Measurements from ENCODE around the gene ZBTB40. TPM values are rescaled to one million over a fixed set of nuclear protein-coding genes. Genes with fewer than 3 reads are reported as not detected.
A peak's percentile ranks its signal among the peaks of the same experiment; 100 is the strongest.

ZBTB40 gene
- polyA plus RNA-seq, 3 donors, result 1.1 to 17.8 (median 1.3) TPM

- H3K79me2 ChIP-seq (ENCODE audit: insufficient read depth, low read length), result no peaks in the 10 kb centered on the region
Measured at GRCh38 chr1:22555371-22555656, 103.7 kb downstream of the ZBTB40 start.

GRCh38 chr1:22556391-22557104 is 104.9 kb downstream of the ZBTB40 start:
- WGBS (ENCODE audit: insufficient coverage), result 18% methylated on average over 13 of the region's 13 CpGs
- Histone ChIP-seq H3K4me3 (replicated peaks in 1 of 3; ENCODE audit: low read depth in 2 of 3, low read length in 3 of 3) (no peak overlapping the region), H3K9ac (ENCODE audit: insufficient read depth, low read length, poor library complexity, severe bottlenecking) (no peak overlapping the region), H3K9me3 (replicated peaks in 1 of 2; ENCODE audit: control insufficient read depth in 1 of 2, insufficient read depth in 1 of 2, low read length in 2 of 2) (no peaks in the 10 kb centered on the region), H3K4me2 (replicated peaks; ENCODE audit: extremely low read depth, low read length, poor library complexity, severe bottlenecking) (no peak overlapping the region), H3K27me3 (ENCODE audit: control insufficient read depth in 2 of 2, insufficient read depth in 2 of 2, low read length in 2 of 2) (peaks cover 0 to 23% of the 10 kb centered on the region in 2 donors), H4K20me1 (ENCODE audit: insufficient read depth, low read length) (no peaks in the 10 kb centered on the region), H2AFZ (ENCODE audit: insufficient read depth, low read depth, low read length, poor library complexity, severe bottlenecking) (no peak overlapping the region), H3K79me2 (ENCODE audit: insufficient read depth, low read length) (no peaks in the 10 kb centered on the region), H3K36me3 (replicated peaks in 1 of 2; ENCODE audit: control insufficient read depth in 1 of 2, insufficient read depth in 2 of 2, low read length in 2 of 2) (no peaks in the 10 kb centered on the region), H3K27ac (ENCODE audit: low read depth in 1 of 2, low read length in 2 of 2) (no peak overlapping the region), H3K4me1 (ENCODE audit: control insufficient read depth in 1 of 2, insufficient read depth in 2 of 2, low read length in 2 of 2) (no peaks in the 10 kb centered on the region)
- TF ChIP-seq, protein P1, sequence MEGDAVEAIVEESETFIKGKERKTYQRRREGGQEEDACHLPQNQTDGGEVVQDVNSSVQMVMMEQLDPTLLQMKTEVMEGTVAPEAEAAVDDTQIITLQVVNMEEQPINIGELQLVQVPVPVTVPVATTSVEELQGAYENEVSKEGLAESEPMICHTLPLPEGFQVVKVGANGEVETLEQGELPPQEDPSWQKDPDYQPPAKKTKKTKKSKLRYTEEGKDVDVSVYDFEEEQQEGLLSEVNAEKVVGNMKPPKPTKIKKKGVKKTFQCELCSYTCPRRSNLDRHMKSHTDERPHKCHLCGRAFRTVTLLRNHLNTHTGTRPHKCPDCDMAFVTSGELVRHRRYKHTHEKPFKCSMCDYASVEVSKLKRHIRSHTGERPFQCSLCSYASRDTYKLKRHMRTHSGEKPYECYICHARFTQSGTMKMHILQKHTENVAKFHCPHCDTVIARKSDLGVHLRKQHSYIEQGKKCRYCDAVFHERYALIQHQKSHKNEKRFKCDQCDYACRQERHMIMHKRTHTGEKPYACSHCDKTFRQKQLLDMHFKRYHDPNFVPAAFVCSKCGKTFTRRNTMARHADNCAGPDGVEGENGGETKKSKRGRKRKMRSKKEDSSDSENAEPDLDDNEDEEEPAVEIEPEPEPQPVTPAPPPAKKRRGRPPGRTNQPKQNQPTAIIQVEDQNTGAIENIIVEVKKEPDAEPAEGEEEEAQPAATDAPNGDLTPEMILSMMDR (IDR thresholded peaks at IDR 0.05), result no peak
- no peak overlapping the region for H3K27ac Mint-ChIP-seq
- H3K9me3 Mint-ChIP-seq, result peaks cover 0 to 2% (median 0%) of the 10 kb centered on the region in 7 donors
- H3K4me1 Mint-ChIP-seq, result no peaks in the 10 kb centered on the region
- intact Hi-C loops (cut with micrococcal nuclease), result no loop called here
- DNase-seq, result no peak
- H3K27me3 Mint-ChIP-seq (ENCODE audit: low read depth in 3 of 3), result peaks cover 36 to 71% (median 52%) of the 10 kb centered on the region in 3 donors
- H3K36me3 Mint-ChIP-seq, result no peaks in the 10 kb centered on the region
- peak overlapping the region in 1 of 2 donors; percentile 50 for H3K4me3 Mint-ChIP-seq

More at GRCh38 chr1:22555371-22555656, 103.7 kb downstream of the ZBTB40 start:
- H3K36me3 Mint-ChIP-seq, result no peaks in the 10 kb centered on the region
- Histone ChIP-seq H4K20me1 (ENCODE audit: insufficient read depth, low read length) (no peaks in the 10 kb centered on the region), H3K4me1 (ENCODE audit: control insufficient read depth in 1 of 2, insufficient read depth in 2 of 2, low read length in 2 of 2) (no peaks in the 10 kb centered on the region), H3K4me3 (replicated peaks in 1 of 3; ENCODE audit: low read depth in 2 of 3, low read length in 3 of 3) (no peak overlapping the region), H3K9me3 (replicated peaks in 1 of 2; ENCODE audit: control insufficient read depth in 1 of 2, insufficient read depth in 1 of 2, low read length in 2 of 2) (no peaks in the 10 kb centered on the region), H3K9ac (ENCODE audit: insufficient read depth, low read length, poor library complexity, severe bottlenecking) (no peak overlapping the region), H3K27ac (ENCODE audit: low read depth in 1 of 2, low read length in 2 of 2) (no peak overlapping the region), H3K27me3 (ENCODE audit: control insufficient read depth in 2 of 2, insufficient read depth in 2 of 2, low read length in 2 of 2) (peaks cover 0 to 16% of the 10 kb centered on the region in 2 donors), H3K36me3 (replicated peaks in 1 of 2; ENCODE audit: control insufficient read depth in 1 of 2, insufficient read depth in 2 of 2, low read length in 2 of 2) (no peaks in the 10 kb centered on the region), H3K4me2 (replicated peaks; ENCODE audit: extremely low read depth, low read length, poor library complexity, severe bottlenecking) (no peak overlapping the region), H2AFZ (ENCODE audit: insufficient read depth, low read depth, low read length, poor library complexity, severe bottlenecking) (no peak overlapping the region)
- H3K4me3 Mint-ChIP-seq, result peak overlapping the region in 1 of 2 donors; percentile 31
- H3K4me1 Mint-ChIP-seq, result no peaks in the 10 kb centered on the region
- WGBS (ENCODE audit: insufficient coverage), result 40% methylated on average over 2 of the region's 3 CpGs
- H3K27me3 Mint-ChIP-seq (ENCODE audit: low read depth in 3 of 3), result peaks cover 28 to 59% (median 47%) of the 10 kb centered on the region in 3 donors
- TF ChIP-seq, protein P1 (IDR thresholded peaks at IDR 0.05), result no peak
- intact Hi-C loops (cut with micrococcal nuclease), result no loop called here
- no peak for DNase-seq
- H3K9me3 Mint-ChIP-seq, result no peaks in the 10 kb centered on the region
- no peak overlapping the region for H3K27ac Mint-ChIP-seq
